Esophagus squamous epithelium (tissue), 5 donors: ENCODE measurements around the gene FAM110D. TPM values are rescaled to one million over a fixed set of nuclear protein-coding genes. Genes with fewer than 3 reads are reported as not detected.
A peak's percentile ranks its signal among the peaks of the same experiment; 100 is the strongest.

Source experiments
- DNase-seq: peaks from one replicate; lab custom pipeline; 2025; lab: John Stamatoyannopoulos, UW
- H3K27ac ChIP-seq, 4 donors: fragments of 200-600 bp; sonication (generic); one replicate each; pipeline ENCODE4 v1.5.1; 2016 to 2019; ENCODE audit warnings: mild to moderate bottlenecking in 1 of 4
- H3K27me3 ChIP-seq, 4 donors: fragments of 200-600 bp; sonication (generic); 1 replicate in 3 of 4; 2 replicates in 1 of 4; pipeline versions ENCODE4 v1.5.1 to v1.6.0; 2017 to 2021; ENCODE audit warnings: antibody characterized with exemption in 1 of 4
- H3K36me3 ChIP-seq, 3 donors: fragments of 200-600 bp; sonication (generic); one replicate each; pipeline ENCODE4 v1.5.1; 2016 to 2019
- H3K4me1 ChIP-seq, 3 donors: fragments of 200-600 bp; sonication (generic); one replicate each; pipeline ENCODE4 v1.5.1; 2017 to 2019
- H3K4me3 ChIP-seq, 4 donors: fragments of 200-600 bp; sonication (generic); 1 replicate in 3 of 4; 2 replicates in 1 of 4; pipeline ENCODE4 v1.5.1; 2016 to 2019; ENCODE audit warnings: mild to moderate bottlenecking in 2 of 4, moderate library complexity in 1 of 4
- H3K9me3 ChIP-seq, 3 donors: fragments of 200-600 bp; sonication (generic); one replicate each; pipeline ENCODE4 v1.5.1; 2016 to 2019
- CTCF ChIP-seq, 6 experiments: fragments of 450-650 bp in 4 of 6; fragments of 200-600 bp in 2 of 6; sonication (generic) in 2 of 6; IDR thresholded peaks; one replicate each; pipeline ENCODE4 v1.5.1; 2016 to 2019; ENCODE audit warnings: antibody characterized with exemption in 6 of 6, mild to moderate bottlenecking in 4 of 6, moderate library complexity in 4 of 6
- POLR2A ChIP-seq, 4 donors: fragments of 450-650 bp; IDR thresholded peaks; one replicate each; pipeline ENCODE4 v1.6.1; 2017; ENCODE audit warnings: antibody characterized with exemption in 4 of 4, mild to moderate bottlenecking in 4 of 4, moderate library complexity in 3 of 4
- WGBS, 2 donors: methylation state at CpG; one replicate each; pipeline ENCODE4 v1.1.5; 2018; 5-methylcytosine and 5-hydroxymethylcytosine counted together
- intact Hi-C: fragments of 100-400 bp; cut with DNase I; formaldehyde crosslinking; loops from one replicate; pipeline ENCODE4 v1.15.0; 2022
- total RNA-seq, 4 donors: library from RNA; depleted of rRNA; stranded (reverse); fragments of >200 nt; gene quantifications; one replicate each; pipeline ENCODE4 v1.1.0, GENCODE V29; 2016
- donor health status: DM: yes; HTN: yes; CAD: no.

The FAM110D gene
- total RNA-seq, 4 donors from 2014 or later, result 0.23 to 5.1 (median 2.0) TPM

GRCh38 chr1:26182383-26182696 lies 23.5 kb downstream of the FAM110D start:
- TF ChIP-seq CTCF (IDR thresholded peaks at IDR 0.05) (no peak), POLR2A (IDR thresholded peaks at IDR 0.05) (no peak)
- no peak overlapping the region for H3K4me3 ChIP-seq
- 100% methylated on average over 2 of the region's 7 CpGs; no CpG with 5 or more reads in 1 of the 2 donors for WGBS, 2 donors
- peaks cover 0 to 65% (median 3%) of the 10 kb centered on the region in 3 donors for H3K36me3 ChIP-seq
- DNase-seq, result no peak
- H3K27ac ChIP-seq, result peak overlapping the region in 2 of 4 donors; percentile 46 to 74
- intact Hi-C loops, result no loop called here
- no peaks in the 10 kb centered on the region for H3K27me3 ChIP-seq
- H3K4me1 ChIP-seq, result peaks cover 4 to 40% (median 12%) of the 10 kb centered on the region in 3 donors
- no peaks in the 10 kb centered on the region for H3K9me3 ChIP-seq

GRCh38 chr1:26184086-26184485 lies 25.2 kb downstream of the FAM110D start:
- 80 to 100% methylated on average over 1 to 2 of the region's 7 CpGs for WGBS, 2 donors

GRCh38 chr1:26184883-26185282 lies 26.0 kb downstream of the FAM110D start:
- DNase-seq, result no peak
- intact Hi-C loops, result no loop called here
- H3K9me3 ChIP-seq, result no peaks in the 10 kb centered on the region
- TF ChIP-seq CTCF (IDR thresholded peaks at IDR 0.05) (no peak), POLR2A (IDR thresholded peaks at IDR 0.05) (no peak)
- H3K4me1 ChIP-seq, result peaks cover 0 to 26% (median 12%) of the 10 kb centered on the region in 3 donors
- no peak overlapping the region for H3K27ac ChIP-seq
- H3K27me3 ChIP-seq, result no peaks in the 10 kb centered on the region
- 87 to 100% methylated on average over 3 to 4 of the region's 21 CpGs for WGBS, 2 donors
- H3K36me3 ChIP-seq, result peaks cover 0 to 91% (median 3%) of the 10 kb centered on the region in 3 donors
- H3K4me3 ChIP-seq, result no peak overlapping the region

More at GRCh38 chr1:26184086-26184485, 25.2 kb downstream of the FAM110D start:
- Histone ChIP-seq H3K27me3 (no peaks in the 10 kb centered on the region), H3K9me3 (no peaks in the 10 kb centered on the region), H3K4me1 (peaks cover 0 to 27% (median 12%) of the 10 kb centered on the region in 3 donors), H3K27ac (no peak overlapping the region), H3K36me3 (peaks cover 0 to 83% (median 3%) of the 10 kb centered on the region in 3 donors), H3K4me3 (no peak overlapping the region)
- intact Hi-C loops, result no loop called here
- no peak for DNase-seq
- TF ChIP-seq POLR2A (IDR thresholded peaks at IDR 0.05) (no peak), CTCF (IDR thresholded peaks at IDR 0.05) (no peak)

GRCh38 chr1:26187882-26188281 lies 29.0 kb downstream of the FAM110D start:
- Histone ChIP-seq H3K4me3 (no peak overlapping the region), H3K9me3 (no peaks in the 10 kb centered on the region), H3K36me3 (peaks cover 0 to 70% (median 3%) of the 10 kb centered on the region in 3 donors), H3K4me1 (no peaks in the 10 kb centered on the region), H3K27me3 (no peaks in the 10 kb centered on the region), H3K27ac (no peak overlapping the region)
- intact Hi-C loops, result no loop called here
- TF ChIP-seq CTCF (IDR thresholded peaks at IDR 0.05) (no peak), POLR2A (IDR thresholded peaks at IDR 0.05) (no peak)
- 93 to 100% methylated on average over 3 to 6 of the region's 6 CpGs for WGBS, 2 donors
- DNase-seq, result no peak

GRCh38 chr1:26188477-26188876 lies 29.6 kb downstream of the FAM110D start:
- Histone ChIP-seq H3K27ac (no peak overlapping the region), H3K27me3 (no peaks in the 10 kb centered on the region), H3K36me3 (peaks cover 0 to 65% (median 0%) of the 10 kb centered on the region in 3 donors), H3K9me3 (no peaks in the 10 kb centered on the region), H3K4me3 (no peak overlapping the region), H3K4me1 (no peaks in the 10 kb centered on the region)
- 100% methylated on average over 1 to 2 of the region's 8 CpGs for WGBS, 2 donors
- intact Hi-C loops, result no loop called here
- DNase-seq, result no peak
- TF ChIP-seq CTCF (IDR thresholded peaks at IDR 0.05), result no peak
- no peak for TF ChIP-seq POLR2A (IDR thresholded peaks at IDR 0.05)
